Occipital lobe (tissue), 2 donors: ENCODE measurements around the gene SPPL3. TPM values are rescaled to one million over a fixed set of nuclear protein-coding genes. Genes with fewer than 3 reads are reported as not detected.
"Not testable (repeated sequence)": the region's sequence is repeated elsewhere in the genome, so short reads cannot be mapped to it uniquely, and the experiment has no call there.

Source experiments
- DNase-seq: peaks from one replicate; lab custom pipeline; 2025; lab: John Stamatoyannopoulos, UW
- total RNA-seq: library from RNA; depleted of rRNA; stranded (reverse); fragments of >200 nt; gene quantifications from one replicate; pipeline ENCODE4 v1.2.3, GENCODE V29; 2014

The SPPL3 gene
- total RNA-seq, 1 donor from 2014 or later, result 64.7 TPM

- DNase-seq, result no peak
Measured at GRCh38 chr12:120921637-120922036, 17.5 kb upstream of the SPPL3 start.

- DNase-seq, result no peak
Measured at GRCh38 chr12:120920178-120920577, 16.0 kb upstream of the SPPL3 start.

- no peak for DNase-seq
Measured at GRCh38 chr12:120917748-120918147, 13.6 kb upstream of the SPPL3 start.

- DNase-seq, result no peak
Measured at GRCh38 chr12:120916561-120916960, 12.4 kb upstream of the SPPL3 start.

GRCh38 chr12:120914794-120915193 lies 10.6 kb upstream of the SPPL3 start:
- DNase-seq, result no peak

- DNase-seq, result no peak
Measured at GRCh38 chr12:120909633-120910298, 5.6 kb upstream of the SPPL3 start.

GRCh38 chr12:120905856-120906384 lies 1.8 kb upstream of the SPPL3 start:
- no peak for DNase-seq

GRCh38 chr12:120903412-120904196 lies 554 bp downstream of the SPPL3 start:
- peak; percentile 24 for DNase-seq

- DNase-seq, result no peak
Measured at GRCh38 chr12:120902846-120903411, 1.2 kb downstream of the SPPL3 start.

- DNase-seq, result no peak
Measured at GRCh38 chr12:120901818-120902217, 2.3 kb downstream of the SPPL3 start.

- DNase-seq, result not testable (repeated sequence)
Measured at GRCh38 chr12:120901101-120901500, 3.1 kb downstream of the SPPL3 start.

GRCh38 chr12:120895532-120895931 lies 8.6 kb downstream of the SPPL3 start:
- DNase-seq, result no peak

GRCh38 chr12:120892265-120892664 lies 11.9 kb downstream of the SPPL3 start:
- DNase-seq, result no peak

GRCh38 chr12:120890963-120891362 lies 13.2 kb downstream of the SPPL3 start:
- no peak for DNase-seq

GRCh38 chr12:120887253-120888043 lies 16.7 kb downstream of the SPPL3 start:
- DNase-seq, result no peak

GRCh38 chr12:120886199-120887018 lies 17.7 kb downstream of the SPPL3 start:
- DNase-seq, result no peak

- no peak for DNase-seq
Measured at GRCh38 chr12:120885521-120885920, 18.6 kb downstream of the SPPL3 start.

GRCh38 chr12:120884644-120885043 lies 19.5 kb downstream of the SPPL3 start:
- no peak for DNase-seq

- no peak for DNase-seq
Measured at GRCh38 chr12:120882055-120882555, 22.1 kb downstream of the SPPL3 start.

GRCh38 chr12:120879718-120880300 lies 24.3 kb downstream of the SPPL3 start:
- no peak for DNase-seq
